Ramos (cell line): ENCODE measurements around the gene KCTD21.

Source experiments
- in situ Hi-C: fragments of 300-500 bp; cut with MboI; formaldehyde crosslinking; loops from one replicate; pipeline ENCODE4 v1.14.3; 2022; ENCODE audit warnings: low sequenced_read_pairs; ENCODE audit not compliant: unreplicated experiment

The KCTD21 gene

DNA sequence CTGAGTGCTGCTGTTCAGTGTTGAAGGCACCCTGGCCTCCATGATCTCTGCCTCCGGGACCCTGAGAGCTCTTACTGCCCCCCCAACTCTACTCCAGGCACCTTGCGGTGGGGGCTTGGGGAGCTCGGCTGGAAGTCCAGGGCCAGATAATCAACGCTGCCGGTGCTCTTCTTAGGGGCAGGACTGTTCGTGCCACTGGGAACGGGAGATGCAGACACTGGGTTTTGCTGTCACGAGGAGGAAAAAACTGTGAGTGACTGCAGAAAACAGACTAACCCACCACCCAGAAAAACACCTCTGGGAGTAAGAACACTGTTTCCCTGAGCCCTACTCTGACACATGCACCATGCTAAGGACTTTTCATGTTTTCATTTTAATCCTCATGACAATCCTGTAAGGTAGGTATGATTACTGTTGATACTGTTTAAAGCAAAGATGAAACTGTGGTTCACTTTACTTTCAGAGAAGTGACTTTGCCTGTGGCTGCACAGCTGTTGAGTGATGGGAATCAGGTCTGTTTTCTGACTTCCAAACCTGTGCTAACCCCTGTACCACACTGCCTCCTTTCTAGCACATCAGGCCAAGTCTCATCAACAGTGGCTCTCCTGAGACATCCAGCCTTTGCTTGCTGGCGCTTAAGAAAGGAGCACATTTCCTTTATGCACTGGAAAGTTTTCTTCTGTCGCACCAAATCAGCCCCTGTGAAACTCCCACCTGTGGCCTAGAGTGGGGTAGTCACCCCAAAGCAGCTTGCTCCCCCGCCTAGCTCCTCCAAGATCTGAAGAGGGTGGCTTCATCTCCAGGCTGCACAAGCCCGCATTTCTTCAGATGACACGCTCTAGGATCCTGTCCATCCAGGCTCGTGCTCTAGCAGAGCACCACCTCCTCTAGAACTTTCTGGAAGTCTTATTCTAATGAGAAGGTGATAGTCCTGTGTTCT lies 32.1 kb upstream of the KCTD21 start:
- in situ Hi-C loops: loop anchor here (10.0 kb wide), 1 partner anchor 344 kb away; no protein-coding TSS in a partner anchor

DNA sequence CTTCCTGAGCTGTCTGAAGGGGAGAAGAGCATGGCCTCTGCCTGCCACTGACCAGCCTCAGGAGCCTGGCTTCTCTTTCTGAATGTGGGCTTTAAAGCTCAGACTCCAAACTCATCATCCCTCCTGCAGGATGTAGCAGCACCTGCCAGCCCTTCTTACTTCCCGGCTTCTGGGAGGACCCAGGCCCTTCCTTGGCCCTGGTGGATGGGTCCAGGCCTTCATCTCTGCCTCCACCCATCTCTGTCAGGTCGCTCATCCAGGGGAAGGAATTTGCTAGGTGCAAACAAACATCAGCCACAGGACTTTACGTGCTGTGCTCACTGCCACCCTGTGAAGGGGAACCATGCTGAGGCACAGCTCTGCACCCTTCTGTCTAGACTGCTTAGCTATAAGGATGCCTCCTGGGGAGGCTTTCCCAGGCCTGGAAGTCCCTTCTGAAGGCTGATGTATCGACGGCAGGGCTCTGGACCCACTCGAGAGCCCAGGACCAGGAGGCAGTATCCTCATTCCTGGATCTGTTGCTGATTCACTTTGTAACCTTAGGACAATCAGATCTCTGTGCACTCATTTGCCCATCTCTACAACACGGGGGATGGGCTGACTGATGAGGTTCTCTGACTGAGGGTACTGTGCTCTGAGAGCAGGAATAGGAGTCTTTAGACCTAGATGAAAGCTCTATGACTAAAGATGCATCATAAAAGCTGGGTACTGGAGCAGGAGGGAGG lies 31.2 kb upstream of the KCTD21 start:
- in situ Hi-C loops: loop anchor here (10.0 kb wide), 1 partner anchor 345 kb away; no protein-coding TSS in a partner anchor

DNA sequence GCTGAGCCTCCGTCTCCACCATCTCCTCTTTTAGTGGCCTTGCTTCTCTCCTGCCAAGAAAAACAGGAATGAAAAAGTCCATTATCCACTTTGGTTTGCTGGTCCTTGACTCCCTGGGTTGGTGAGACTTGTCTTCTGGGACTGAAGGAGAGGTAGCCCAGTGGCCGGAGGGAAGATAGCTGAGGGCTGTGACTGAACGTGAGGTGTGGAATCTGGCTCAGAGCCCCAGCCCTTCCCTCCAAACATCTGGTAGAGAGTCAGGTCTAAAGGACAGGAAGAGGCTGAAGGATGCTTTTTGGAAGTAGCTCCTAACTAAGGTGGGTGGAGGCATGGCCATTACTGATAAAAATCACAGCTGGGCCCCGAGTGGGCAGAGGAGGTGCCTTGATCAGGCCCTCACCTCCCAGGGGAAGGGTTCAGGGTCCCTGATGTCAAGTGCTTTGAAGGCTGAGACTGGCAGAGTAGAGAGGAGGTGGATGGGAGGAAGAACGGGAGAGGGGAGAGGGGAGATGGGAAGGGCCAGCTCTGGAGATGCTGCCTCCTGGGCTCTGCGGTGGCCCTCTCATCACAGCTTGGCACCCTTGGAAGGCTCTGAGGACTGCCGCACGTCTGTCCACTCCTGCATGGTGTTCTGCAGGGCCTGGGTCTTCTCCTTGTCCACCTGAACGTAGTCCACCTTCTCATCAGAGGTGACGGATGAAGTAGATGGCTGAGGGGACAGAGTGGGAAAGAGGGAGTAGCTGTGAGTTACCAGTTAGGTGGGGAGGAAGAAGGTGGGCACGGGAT lies 30.5 kb upstream of the KCTD21 start:
- in situ Hi-C loops: no loop called here

DNA sequence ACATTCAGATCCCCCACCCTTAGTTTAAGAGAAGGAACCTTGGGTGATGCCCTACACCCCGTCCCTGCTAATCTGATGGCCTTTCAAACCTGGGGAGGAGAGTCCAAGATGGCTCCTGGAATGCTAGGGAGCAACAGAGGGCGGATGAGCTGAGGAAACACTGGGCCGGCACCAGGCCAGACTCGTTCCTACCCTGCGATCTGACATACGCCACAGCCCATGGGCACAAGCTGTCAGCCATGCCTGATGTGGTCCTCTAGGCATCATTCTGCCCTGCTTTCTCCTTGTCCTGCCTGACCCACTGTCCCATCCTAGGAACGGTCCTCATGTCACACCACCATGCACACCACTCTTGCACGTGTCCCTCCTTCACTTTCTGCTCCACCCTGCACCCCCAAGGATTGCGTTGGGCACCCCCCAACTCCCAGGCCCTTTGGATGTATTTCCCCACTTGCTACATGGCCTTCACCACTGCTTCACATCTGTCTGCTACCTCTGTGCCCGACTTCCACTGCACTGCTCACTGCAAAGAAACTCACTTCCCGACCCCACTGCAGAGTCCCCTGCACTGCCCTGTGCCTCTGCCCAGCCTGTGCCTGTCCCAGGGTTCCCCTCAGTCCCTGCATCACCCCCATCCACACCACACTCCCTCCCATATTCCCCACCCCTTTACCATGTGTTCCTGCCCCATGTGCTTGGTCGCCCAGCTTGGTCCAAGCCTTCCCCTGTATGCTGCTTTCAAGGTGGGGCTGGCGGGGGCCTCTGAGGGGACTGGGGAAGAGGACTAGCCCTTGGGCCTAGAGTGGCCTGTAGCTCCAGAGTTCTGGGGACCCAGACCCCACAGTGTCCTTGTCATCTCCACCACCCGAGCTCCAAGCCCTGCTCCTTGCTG lies 29.5 kb upstream of the KCTD21 start:
- in situ Hi-C loops: no loop called here

DNA sequence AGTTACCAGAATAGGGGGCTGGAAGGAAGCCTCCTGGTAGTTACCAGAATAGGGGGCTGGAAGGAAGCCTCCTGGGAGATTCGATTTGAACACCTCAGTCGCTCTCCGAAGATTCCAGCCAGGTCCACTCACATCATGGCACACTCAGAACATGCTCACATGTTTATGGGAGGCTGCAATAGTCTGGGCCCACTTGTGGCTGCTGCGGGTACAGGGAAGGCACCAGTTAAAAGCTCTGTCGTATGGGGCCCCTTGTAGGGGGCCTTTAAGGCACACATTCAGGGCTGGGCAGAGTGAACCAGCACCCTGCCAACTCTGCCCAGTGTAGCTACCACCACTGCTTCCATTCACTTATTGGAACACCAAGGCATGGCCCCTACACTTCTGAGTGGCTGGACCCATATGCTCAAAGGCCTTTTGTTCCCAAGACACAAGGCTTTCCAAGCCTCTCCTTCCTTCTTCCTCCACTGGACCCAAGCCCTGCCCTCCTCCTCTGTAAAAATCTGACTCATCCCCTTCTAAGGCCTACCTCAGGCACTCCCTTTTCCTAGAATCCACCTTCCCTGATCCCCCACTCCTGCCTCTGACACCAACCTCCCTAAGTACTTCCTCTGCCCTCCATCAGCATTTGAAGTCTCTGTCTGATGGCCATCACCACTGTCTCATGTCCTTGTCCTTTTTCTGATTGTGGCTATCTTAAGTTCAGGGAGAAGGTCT lies 28.3 kb upstream of the KCTD21 start:
- in situ Hi-C loops: no loop called here

DNA sequence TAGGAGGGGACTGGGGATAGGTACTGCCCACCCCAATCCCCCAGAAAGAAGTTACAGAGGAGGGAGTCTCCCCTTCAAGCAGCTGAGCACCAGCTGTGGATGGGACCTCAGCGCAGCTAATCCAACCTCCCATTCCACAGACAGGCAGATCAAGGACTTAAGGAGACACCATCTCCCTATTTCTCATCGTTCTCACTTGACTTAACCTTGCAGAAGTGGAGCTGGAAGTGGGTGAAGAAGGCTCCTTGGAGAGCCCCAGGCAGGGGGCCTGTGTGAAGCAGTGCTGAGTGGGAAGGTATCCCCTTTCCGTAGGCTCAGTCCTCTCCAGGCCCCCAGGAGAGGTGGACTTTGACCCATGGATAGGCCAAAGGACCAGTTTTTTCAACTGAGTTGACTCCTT lies 27.6 kb upstream of the KCTD21 start:
- in situ Hi-C loops: no loop called here

DNA sequence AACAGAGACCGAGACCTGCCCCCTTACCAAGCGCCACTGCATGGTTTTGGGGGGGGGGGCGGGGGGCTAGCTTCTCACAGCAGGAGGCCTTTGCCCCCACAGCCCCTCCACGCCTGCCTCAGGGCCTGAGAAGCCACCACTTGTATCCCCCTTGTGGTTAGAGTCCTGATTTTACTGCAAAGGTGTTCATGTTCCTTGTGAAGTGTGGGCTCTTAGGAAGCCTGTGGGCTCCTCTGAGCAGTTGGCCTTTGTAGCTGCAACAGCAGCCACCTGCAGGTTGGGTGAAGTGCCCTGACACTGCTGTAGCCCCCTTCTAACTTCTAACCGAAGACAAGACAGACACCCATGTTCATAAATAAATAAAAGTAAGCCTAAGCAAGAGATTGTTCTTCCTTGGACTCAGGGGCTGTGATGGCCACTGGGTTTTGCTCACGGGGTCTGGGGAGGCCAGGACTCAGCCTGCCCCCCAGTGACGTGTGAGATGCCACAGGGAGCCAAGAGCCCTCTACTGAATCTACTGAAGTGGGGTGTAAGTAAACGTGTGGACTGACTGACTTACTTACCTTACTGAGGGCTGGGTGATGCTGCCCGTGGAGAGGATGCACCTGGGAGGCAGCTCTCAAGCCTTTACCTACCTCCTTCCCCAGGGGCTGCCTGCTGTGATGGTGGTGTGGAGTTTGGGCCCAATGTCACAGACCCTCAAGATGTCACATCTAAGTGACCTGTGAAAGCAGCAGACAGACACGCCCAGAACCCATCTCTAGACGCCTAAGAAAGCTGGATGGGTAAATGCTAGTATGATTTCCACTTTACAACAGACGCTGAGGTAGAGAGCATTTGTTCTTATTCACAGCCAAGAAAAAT lies 26.1 kb upstream of the KCTD21 start:
- in situ Hi-C loops: no loop called here

DNA sequence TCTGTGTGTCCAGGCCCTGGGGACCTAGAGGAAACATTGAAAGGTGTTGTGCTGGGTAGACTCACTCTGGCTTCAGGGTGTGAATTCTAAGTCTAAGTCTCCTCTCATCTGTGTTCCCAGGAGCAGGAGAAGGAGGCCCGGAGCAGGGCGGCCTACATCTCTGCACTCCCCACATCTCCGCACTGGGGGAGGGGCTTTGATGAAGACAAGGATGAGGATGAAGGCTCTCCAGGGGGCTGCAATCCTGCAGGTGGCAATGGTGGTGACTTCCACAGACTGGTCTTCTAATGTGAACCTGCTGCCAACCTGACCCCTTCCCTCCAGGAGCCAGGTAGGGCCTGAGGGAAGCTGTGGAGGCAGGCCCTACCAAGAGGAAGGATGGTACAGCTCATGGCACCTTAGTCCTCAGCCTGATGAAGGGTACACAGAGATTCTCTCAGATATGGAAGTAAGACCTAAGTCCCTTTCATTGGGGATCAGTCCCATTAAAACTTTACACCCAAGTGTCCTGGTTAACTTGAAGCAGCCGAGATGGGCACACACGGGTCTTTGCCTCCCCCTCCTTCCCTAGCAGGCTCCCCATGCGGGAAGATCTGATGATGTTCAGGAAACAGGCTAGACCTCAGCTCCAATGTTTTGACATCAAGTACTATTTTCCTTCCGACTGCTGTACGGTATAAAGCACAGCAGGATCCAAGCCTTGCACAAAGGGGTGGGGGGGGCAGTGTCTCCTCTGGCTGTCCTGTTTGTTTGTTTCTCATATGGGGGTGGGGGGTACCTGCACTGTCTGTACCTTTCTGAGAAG lies 25.3 kb upstream of the KCTD21 start:
- in situ Hi-C loops: no loop called here

DNA sequence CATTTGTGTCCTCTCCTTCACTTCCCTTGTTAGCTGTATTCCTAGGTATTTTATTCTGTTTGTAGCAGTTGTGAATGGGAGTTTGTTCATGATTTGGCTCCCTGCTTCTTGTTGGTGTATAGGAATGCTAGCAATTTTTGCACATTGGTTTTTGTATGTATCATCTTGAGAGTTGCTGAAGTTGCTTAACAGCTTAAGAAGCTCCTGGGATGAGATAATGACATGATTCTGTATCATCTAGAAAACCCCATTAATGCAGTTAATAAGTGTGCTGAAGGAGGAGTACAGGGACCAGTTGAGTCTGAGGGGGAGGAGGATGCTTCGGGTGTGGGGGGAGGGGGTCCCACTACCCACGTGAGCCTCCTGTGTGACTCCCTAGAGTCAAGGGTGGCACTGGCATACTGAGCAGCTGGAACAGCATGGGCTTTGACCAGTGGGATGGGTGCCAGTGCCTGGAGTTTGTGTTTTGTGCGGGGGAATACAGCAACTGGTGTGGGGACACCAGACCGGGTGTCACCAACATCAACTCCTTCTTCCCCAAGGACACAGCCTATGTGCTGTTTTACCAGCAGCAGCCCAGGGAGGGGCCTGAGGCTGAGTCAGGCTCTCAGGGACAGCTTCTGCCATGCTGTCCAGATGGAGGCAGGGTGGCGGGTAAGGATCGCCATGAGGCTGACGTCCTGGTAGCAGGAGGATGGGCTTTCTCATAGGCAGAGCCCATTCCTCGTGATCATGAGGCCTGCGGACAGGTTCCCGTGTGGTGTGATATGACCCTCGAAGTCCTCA lies 24.4 kb upstream of the KCTD21 start:
- in situ Hi-C loops: no loop called here

DNA sequence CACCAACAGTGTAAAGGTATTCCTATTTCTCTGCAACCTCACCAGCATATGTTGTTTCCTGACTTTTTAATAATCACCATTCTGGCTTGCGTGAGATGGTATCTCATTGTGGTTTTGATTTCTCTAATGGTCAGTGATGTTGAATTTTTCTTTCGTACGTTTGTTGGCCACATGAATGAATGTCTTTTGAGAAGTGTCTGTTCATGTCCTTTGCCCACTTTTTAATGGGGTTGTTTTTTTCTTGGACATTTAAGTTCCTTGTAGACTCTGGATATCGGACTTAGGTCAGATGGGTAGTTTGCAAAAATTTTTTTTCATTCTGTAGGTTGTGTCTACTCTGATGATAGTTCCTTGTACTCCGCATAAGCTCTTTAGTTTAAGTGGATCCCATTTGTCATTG lies 23.1 kb upstream of the KCTD21 start:
- in situ Hi-C loops: no loop called here

DNA sequence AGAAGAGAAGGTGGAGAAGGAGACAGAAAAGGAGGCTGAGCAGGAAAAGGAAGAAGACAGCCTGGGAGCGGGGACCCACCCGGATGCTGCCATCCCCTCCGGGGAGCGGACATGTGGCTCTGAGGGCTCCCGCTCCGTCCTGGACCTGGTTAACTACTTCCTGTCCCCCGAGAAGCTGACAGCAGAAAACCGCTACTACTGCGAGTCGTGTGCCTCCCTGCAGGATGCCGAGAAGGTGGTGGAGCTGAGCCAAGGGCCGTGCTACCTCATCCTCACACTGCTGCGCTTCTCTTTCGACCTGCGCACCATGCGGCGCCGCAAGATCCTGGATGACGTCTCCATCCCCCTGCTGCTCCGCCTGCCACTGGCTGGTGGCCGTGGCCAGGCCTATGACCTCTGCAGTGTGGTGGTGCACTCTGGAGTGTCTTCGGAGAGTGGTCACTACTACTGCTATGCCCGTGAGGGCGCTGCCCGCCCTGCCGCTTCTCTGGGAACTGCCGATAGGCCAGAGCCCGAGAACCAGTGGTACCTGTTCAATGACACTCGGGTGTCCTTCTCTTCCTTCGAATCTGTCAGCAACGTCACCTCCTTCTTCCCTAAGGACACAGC lies 21.7 kb upstream of the KCTD21 start:
- in situ Hi-C loops: no loop called here

DNA sequence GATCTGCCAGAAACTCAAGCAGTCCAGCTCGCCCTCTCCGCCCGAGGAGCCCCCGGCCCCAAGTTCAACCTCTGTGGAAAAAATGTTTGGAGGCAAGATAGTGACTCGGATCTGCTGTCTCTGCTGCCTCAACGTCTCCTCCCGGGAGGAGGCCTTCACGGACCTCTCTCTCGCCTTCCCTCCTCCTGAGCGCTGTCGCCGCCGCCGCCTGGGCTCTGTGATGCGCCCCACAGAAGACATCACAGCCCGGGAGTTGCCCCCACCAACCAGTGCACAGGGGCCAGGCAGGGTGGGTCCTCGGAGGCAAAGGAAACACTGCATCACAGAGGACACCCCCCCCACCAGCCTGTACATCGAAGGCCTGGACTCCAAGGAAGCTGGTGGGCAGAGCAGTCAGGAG lies 21.1 kb upstream of the KCTD21 start:
- in situ Hi-C loops: no loop called here

DNA sequence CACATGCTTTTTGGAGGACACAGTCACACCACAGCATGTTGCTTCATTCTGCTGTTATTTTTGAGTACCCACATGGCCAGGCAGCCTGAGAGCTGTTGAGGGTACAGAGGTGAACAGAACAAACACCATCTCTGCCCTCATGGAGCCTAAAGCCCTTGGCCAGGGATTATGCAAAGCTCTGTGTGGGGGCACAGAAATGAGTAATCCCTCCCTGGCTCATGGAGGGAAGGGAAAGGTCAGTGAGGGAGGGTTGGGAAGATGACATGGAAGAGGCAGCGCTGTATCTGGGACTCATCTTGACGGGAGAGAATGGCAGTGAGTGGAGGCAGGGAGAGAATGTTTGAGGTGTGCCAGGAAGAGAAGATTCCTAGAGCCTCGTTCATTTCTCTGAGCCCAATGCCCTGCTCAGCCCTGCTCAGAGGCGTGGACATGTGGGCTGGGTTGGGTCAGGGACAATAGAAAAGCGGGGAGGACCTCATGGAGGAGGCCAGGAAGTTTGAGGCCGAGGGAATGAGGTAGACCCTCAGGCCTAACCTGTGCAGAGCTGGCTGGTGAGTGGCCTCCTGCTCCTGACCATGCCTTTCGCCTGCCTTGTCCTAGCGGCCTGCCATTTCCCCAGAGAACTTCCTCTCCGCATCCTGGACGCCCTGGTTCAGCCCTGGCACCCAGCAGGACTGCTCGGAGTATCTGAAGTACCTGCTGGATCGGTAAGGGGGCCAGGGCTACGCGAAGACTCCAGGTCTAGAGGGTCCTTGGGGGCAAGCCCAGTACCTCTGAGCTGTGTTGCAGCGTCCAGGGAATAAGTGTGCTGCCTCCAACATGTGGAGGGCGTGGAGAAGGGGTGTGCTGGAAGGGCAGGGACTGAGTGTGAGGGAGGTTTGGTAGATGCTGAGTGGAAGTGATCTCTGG lies 20.1 kb upstream of the KCTD21 start:
- in situ Hi-C loops: no loop called here

DNA sequence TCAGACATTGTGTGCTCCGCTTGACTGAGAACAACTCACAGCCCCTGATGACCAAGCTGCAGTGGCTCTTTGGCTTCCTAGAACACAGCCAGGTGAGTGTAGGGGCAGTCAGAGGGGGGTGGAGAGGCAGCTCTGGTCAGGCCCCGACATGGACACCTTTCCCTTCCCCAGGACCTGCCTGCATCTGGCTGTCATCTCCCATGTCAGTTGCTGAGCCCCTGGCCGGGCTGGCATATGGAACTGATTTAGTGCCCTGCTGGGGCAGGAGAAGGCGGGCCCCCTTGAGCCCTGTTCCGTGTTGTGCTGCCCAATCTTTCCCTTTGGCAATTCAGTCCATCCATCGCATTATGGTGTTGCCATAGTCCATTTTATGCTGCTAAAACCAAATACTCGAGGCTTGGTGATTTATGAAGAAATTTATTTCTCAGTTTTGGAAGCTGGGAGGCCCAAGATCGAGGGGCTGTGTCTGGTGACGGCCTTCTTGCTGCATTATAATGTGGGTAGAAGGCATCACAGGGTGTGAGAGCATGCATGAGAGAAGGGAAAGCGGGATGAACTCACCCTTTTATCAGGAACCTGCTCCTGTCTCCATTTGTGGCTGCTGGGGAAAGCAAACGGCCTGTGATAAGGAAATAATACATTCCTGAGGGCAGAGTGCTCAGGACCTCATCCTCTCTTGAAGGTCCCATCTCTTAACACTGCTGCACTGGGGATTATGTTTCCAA lies 19.3 kb upstream of the KCTD21 start:
- in situ Hi-C loops: no loop called here

DNA sequence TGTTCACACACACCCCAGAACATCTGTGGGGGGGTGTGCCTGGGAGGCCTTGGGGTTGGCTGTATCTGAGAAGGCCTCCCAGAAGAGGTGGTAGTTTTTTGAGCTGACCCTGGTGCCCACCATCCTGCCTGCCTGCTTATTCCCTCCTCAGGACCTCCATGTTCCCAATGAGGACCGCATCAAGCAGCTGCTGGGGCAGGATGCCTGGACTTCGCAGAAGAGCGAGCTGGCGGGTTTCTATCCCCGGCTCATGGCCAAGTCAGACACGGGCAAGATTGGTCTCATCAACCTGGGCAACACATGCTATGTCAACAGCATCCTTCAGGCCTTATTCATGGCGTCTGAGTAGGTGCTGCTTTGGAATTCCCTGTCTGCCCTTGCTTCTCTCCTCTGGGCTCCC lies 17.3 kb upstream of the KCTD21 start:
- in situ Hi-C loops: no loop called here
